Peyer's patch (tissue), 4 donors: ENCODE measurements around the gene C1orf52.

Source experiments
- POLR2A ChIP-seq, 2 donors: fragments of 450-650 bp; IDR thresholded peaks; one replicate each; pipeline ENCODE4 v1.5.1; 2017; ENCODE audit warnings: antibody characterized with exemption in 2 of 2, mild to moderate bottlenecking in 2 of 2, moderate library complexity in 2 of 2
- TF ChIP-seq, protein P1 (sequence below), 6 experiments: fragments of 450-650 bp in 4 of 6; fragments of 200-600 bp in 2 of 6; sonication (generic) in 1 of 6; IDR thresholded peaks; one replicate each; pipeline ENCODE4 v1.5.1; 2017 to 2019; ENCODE audit warnings: antibody characterized with exemption in 6 of 6, mild to moderate bottlenecking in 3 of 6, moderate library complexity in 1 of 6

- TF ChIP-seq, protein P1, sequence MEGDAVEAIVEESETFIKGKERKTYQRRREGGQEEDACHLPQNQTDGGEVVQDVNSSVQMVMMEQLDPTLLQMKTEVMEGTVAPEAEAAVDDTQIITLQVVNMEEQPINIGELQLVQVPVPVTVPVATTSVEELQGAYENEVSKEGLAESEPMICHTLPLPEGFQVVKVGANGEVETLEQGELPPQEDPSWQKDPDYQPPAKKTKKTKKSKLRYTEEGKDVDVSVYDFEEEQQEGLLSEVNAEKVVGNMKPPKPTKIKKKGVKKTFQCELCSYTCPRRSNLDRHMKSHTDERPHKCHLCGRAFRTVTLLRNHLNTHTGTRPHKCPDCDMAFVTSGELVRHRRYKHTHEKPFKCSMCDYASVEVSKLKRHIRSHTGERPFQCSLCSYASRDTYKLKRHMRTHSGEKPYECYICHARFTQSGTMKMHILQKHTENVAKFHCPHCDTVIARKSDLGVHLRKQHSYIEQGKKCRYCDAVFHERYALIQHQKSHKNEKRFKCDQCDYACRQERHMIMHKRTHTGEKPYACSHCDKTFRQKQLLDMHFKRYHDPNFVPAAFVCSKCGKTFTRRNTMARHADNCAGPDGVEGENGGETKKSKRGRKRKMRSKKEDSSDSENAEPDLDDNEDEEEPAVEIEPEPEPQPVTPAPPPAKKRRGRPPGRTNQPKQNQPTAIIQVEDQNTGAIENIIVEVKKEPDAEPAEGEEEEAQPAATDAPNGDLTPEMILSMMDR (IDR thresholded peaks at IDR 0.05) = no peak
- TF ChIP-seq POLR2A (IDR thresholded peaks at IDR 0.05) = no peak
Measured at GRCh38 chr1:85295006-85295431, 35.6 kb upstream of the C1orf52 start.
